ENCODE measurements around the gene STK16.

The STK16 gene

GRCh38 chr2:219292616-219293015 is 47.3 kb downstream of the STK16 start:
- no peak for DNase-seq (ENCODE audit: low spot score)
- TF ChIP-seq CTCF (IDR thresholded peaks at IDR 0.05; ENCODE audit: extremely low read depth, missing control alignments) = no peak

GRCh38 chr2:219293736-219294231 is 48.5 kb downstream of the STK16 start:
- TF ChIP-seq CTCF (IDR thresholded peaks at IDR 0.05; ENCODE audit: extremely low read depth, missing control alignments) = no peak
- DNase-seq (ENCODE audit: low spot score) = no peak

- peak; percentile 99 for TF ChIP-seq CTCF (IDR thresholded peaks at IDR 0.05; ENCODE audit: extremely low read depth, missing control alignments)
- peak; percentile 99 for DNase-seq (ENCODE audit: low spot score)
Observed at GRCh38 chr2:219294356-219295351, 49.4 kb downstream of the STK16 start.

GRCh38 chr2:219296142-219296541 is 50.9 kb downstream of the STK16 start:
- no peak for TF ChIP-seq CTCF (IDR thresholded peaks at IDR 0.05; ENCODE audit: extremely low read depth, missing control alignments)
- no peak for DNase-seq (ENCODE audit: low spot score)

- TF ChIP-seq CTCF (IDR thresholded peaks at IDR 0.05; ENCODE audit: extremely low read depth, missing control alignments) = no peak
- DNase-seq (ENCODE audit: low spot score) = no peak
Observed at GRCh38 chr2:219296631-219297391, 51.5 kb downstream of the STK16 start.

GRCh38 chr2:219297766-219298456 is 52.6 kb downstream of the STK16 start:
- no peak for DNase-seq (ENCODE audit: low spot score)
- TF ChIP-seq CTCF (IDR thresholded peaks at IDR 0.05; ENCODE audit: extremely low read depth, missing control alignments) = no peak

Measured in GM20000 (cell line).